ENCODE measurements around the gene UBASH3A. TPM values are rescaled to one million over a fixed set of nuclear protein-coding genes. Genes with fewer than 3 reads are reported as not detected.

UBASH3A gene
- total RNA-seq, 1 experiment from 2014 or later, result not detected

- H3K27me3 Mint-ChIP-seq (ENCODE audit: insufficient read depth, unreplicated experiment), result no peaks in the 10 kb centered on the region
- CTCF ChIA-PET, result no interaction called here
- BruUV-seq (replicated peaks), result no TSS peak
- no peak for DNase-seq (ENCODE audit: unreplicated experiment)
- no peaks in the 10 kb centered on the region for H3K36me3 Mint-ChIP-seq (ENCODE audit: insufficient read depth, unreplicated experiment)
- no peak overlapping the region for H3K27ac Mint-ChIP-seq (ENCODE audit: low read depth, unreplicated experiment)
- H3K4me1 Mint-ChIP-seq (ENCODE audit: insufficient read depth, unreplicated experiment), result peaks cover 6% of the 10 kb centered on the region
- TF ChIP-seq CTCF (IDR thresholded peaks at IDR 0.05; ENCODE audit: unreplicated experiment), result no peak
- intact Hi-C loops (cut with micrococcal nuclease), result no loop called here
- no peaks in the 10 kb centered on the region for H3K9me3 Mint-ChIP-seq (ENCODE audit: unreplicated experiment)
- POLR2A ChIA-PET, result no interaction called here
- H3K4me3 Mint-ChIP-seq (ENCODE audit: unreplicated experiment), result no peak overlapping the region
Measured at GRCh38 chr21:42384989-42385388, 18.7 kb upstream of the UBASH3A start.

GRCh38 chr21:42385619-42386018 lies 18.1 kb upstream of the UBASH3A start:
- TF ChIP-seq CTCF (IDR thresholded peaks at IDR 0.05; ENCODE audit: unreplicated experiment), result no peak
- no peak overlapping the region for H3K4me3 Mint-ChIP-seq (ENCODE audit: unreplicated experiment)
- ChIA-PET CTCF (no interaction called here), POLR2A (interaction anchor here (0.6 kb wide), 1 partner anchor 68 kb away, joined by 3 read pairs; no protein-coding TSS in a partner anchor)
- H3K27ac Mint-ChIP-seq (ENCODE audit: low read depth, unreplicated experiment), result no peak overlapping the region
- H3K4me1 Mint-ChIP-seq (ENCODE audit: insufficient read depth, unreplicated experiment), result peaks cover 6% of the 10 kb centered on the region
- no peaks in the 10 kb centered on the region for H3K27me3 Mint-ChIP-seq (ENCODE audit: insufficient read depth, unreplicated experiment)
- H3K9me3 Mint-ChIP-seq (ENCODE audit: unreplicated experiment), result no peaks in the 10 kb centered on the region
- intact Hi-C loops (cut with micrococcal nuclease), result no loop called here
- H3K36me3 Mint-ChIP-seq (ENCODE audit: insufficient read depth, unreplicated experiment), result no peaks in the 10 kb centered on the region
- DNase-seq (ENCODE audit: unreplicated experiment), result no peak
- no TSS peak for BruUV-seq (replicated peaks)

GRCh38 chr21:42386034-42386591 lies 17.6 kb upstream of the UBASH3A start:
- no peak for TF ChIP-seq CTCF (IDR thresholded peaks at IDR 0.05; ENCODE audit: unreplicated experiment)
- intact Hi-C loops (cut with micrococcal nuclease), result no loop called here
- H3K4me1 Mint-ChIP-seq (ENCODE audit: insufficient read depth, unreplicated experiment), result peaks cover 6% of the 10 kb centered on the region

GRCh38 chr21:42387164-42387563 lies 16.5 kb upstream of the UBASH3A start:
- peaks cover 6% of the 10 kb centered on the region for H3K4me1 Mint-ChIP-seq (ENCODE audit: insufficient read depth, unreplicated experiment)

More at GRCh38 chr21:42386034-42386591, 17.6 kb upstream of the UBASH3A start:
- POLR2A ChIA-PET, result no interaction called here
- Mint-ChIP-seq H3K27me3 (ENCODE audit: insufficient read depth, unreplicated experiment) (no peaks in the 10 kb centered on the region), H3K4me3 (ENCODE audit: unreplicated experiment) (no peak overlapping the region), H3K27ac (ENCODE audit: low read depth, unreplicated experiment) (no peak overlapping the region), H3K36me3 (ENCODE audit: insufficient read depth, unreplicated experiment) (no peaks in the 10 kb centered on the region), H3K9me3 (ENCODE audit: unreplicated experiment) (no peaks in the 10 kb centered on the region)
- CTCF ChIA-PET, result no interaction called here
- no TSS peak for BruUV-seq (replicated peaks)
- no peak for DNase-seq (ENCODE audit: unreplicated experiment)

More at GRCh38 chr21:42387164-42387563, 16.5 kb upstream of the UBASH3A start:
- no peak overlapping the region for H3K27ac Mint-ChIP-seq (ENCODE audit: low read depth, unreplicated experiment)
- H3K27me3 Mint-ChIP-seq (ENCODE audit: insufficient read depth, unreplicated experiment), result peaks cover 6% of the 10 kb centered on the region
- no peaks in the 10 kb centered on the region for H3K36me3 Mint-ChIP-seq (ENCODE audit: insufficient read depth, unreplicated experiment)
- no peaks in the 10 kb centered on the region for H3K9me3 Mint-ChIP-seq (ENCODE audit: unreplicated experiment)
- intact Hi-C loops (cut with micrococcal nuclease), result no loop called here
- no peak for TF ChIP-seq CTCF (IDR thresholded peaks at IDR 0.05; ENCODE audit: unreplicated experiment)
- BruUV-seq (replicated peaks), result no TSS peak
- no peak overlapping the region for H3K4me3 Mint-ChIP-seq (ENCODE audit: unreplicated experiment)
- CTCF ChIA-PET, result no interaction called here
- POLR2A ChIA-PET, result interaction anchor here (0.6 to 0.9 kb wide), 2 partner anchors 9 to 122 kb away, joined by 4 to 5 read pairs; partner anchors contain the start of gene TMPRSS3
- DNase-seq (ENCODE audit: unreplicated experiment), result no peak

All from MCF 10A (cell line).